Amniotic epithelial cell (primary cell): ENCODE results near the gene ARID1B.

ENCODE experiments used
- DNase-seq: peaks from one replicate; pipeline ENCODE4 v3.0.0-alpha.2; 2010; ENCODE audit warnings: low read depth

ARID1B gene

GRCh38 chr6:156879186-156879585 is 102.0 kb downstream of the ARID1B start:
- DNase-seq: no peak

- DNase-seq: no peak
Observed at GRCh38 chr6:156879591-156879990, 102.4 kb downstream of the ARID1B start.

- no peak for DNase-seq
Observed at GRCh38 chr6:156880913-156881312, 103.7 kb downstream of the ARID1B start.

- no peak for DNase-seq
Observed at GRCh38 chr6:156881687-156882629, 104.8 kb downstream of the ARID1B start.

- DNase-seq: no peak
Observed at GRCh38 chr6:156883497-156884252, 106.5 kb downstream of the ARID1B start.

GRCh38 chr6:156884306-156884705 is 107.1 kb downstream of the ARID1B start:
- no peak for DNase-seq

- DNase-seq: no peak
Observed at GRCh38 chr6:156885562-156885961, 108.4 kb downstream of the ARID1B start.

- no peak for DNase-seq
Observed at GRCh38 chr6:156886409-156886808, 109.2 kb downstream of the ARID1B start.

- no peak for DNase-seq
Observed at GRCh38 chr6:156887623-156888269, 110.6 kb downstream of the ARID1B start.

GRCh38 chr6:156889469-156889868 is 112.3 kb downstream of the ARID1B start:
- DNase-seq: no peak

GRCh38 chr6:156889986-156890385 is 112.8 kb downstream of the ARID1B start:
- DNase-seq: no peak

- DNase-seq: peak; percentile 91
Observed at GRCh38 chr6:156890627-156891314, 113.6 kb downstream of the ARID1B start.

- no peak for DNase-seq
Observed at GRCh38 chr6:156897907-156898531, 120.8 kb downstream of the ARID1B start.

GRCh38 chr6:156899071-156899470 is 121.9 kb downstream of the ARID1B start:
- DNase-seq: no peak

GRCh38 chr6:156899532-156900135 is 122.5 kb downstream of the ARID1B start:
- DNase-seq: no peak

- DNase-seq: no peak
Observed at GRCh38 chr6:156900292-156900691, 123.1 kb downstream of the ARID1B start.

GRCh38 chr6:156901309-156902019 is 124.3 kb downstream of the ARID1B start:
- DNase-seq: no peak

GRCh38 chr6:156902782-156903181 is 125.6 kb downstream of the ARID1B start:
- no peak for DNase-seq

- DNase-seq: no peak
Observed at GRCh38 chr6:156904176-156904967, 127.2 kb downstream of the ARID1B start.

GRCh38 chr6:156905801-156906200 is 128.6 kb downstream of the ARID1B start:
- DNase-seq: no peak
